ENCODE measurements around the gene PDE4B. TPM values are rescaled to one million over a fixed set of nuclear protein-coding genes. Genes with fewer than 3 reads are reported as not detected.

The PDE4B gene
- total RNA-seq, 4 donors from 2014 or later: 3.7 to 16.6 (median 5.1) TPM

DNA sequence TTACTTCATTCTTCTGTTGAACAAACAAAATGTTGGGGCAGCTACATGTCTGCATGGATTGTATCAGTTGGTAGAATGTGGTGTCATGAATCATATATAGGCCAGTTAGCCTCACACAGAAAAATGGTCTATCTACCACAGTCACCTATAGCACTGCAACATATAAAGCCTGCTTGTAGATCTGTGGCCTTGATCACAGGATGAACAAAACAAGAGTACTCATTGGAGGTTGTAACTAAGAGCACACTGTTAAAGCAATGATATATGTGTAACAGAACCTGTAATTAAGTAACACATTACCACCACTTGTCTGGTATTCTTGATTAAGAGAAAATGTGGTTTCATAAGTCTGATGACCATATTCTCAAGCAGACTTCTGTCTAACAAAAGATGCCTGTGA, 573.9 kb downstream of the PDE4B start:
- Histone ChIP-seq H3K27me3 (no peaks in the 10 kb centered on the region), H3K27ac (replicated peaks in 1 of 4) (no peak overlapping the region), H3K36me3 (peaks cover 0 to 76% (median 35%) of the 10 kb centered on the region in 4 donors), H3K4me3 (no peak overlapping the region), H3K9me3 (no peaks in the 10 kb centered on the region), H3K4me1 (peaks cover 6 to 7% (median 7%) of the 10 kb centered on the region in 4 donors)
- intact Hi-C loops (cut with DNase I): no loop called here
- no peak for DNase-seq (ENCODE audit: extremely low spot score)
- TF ChIP-seq, protein P1, sequence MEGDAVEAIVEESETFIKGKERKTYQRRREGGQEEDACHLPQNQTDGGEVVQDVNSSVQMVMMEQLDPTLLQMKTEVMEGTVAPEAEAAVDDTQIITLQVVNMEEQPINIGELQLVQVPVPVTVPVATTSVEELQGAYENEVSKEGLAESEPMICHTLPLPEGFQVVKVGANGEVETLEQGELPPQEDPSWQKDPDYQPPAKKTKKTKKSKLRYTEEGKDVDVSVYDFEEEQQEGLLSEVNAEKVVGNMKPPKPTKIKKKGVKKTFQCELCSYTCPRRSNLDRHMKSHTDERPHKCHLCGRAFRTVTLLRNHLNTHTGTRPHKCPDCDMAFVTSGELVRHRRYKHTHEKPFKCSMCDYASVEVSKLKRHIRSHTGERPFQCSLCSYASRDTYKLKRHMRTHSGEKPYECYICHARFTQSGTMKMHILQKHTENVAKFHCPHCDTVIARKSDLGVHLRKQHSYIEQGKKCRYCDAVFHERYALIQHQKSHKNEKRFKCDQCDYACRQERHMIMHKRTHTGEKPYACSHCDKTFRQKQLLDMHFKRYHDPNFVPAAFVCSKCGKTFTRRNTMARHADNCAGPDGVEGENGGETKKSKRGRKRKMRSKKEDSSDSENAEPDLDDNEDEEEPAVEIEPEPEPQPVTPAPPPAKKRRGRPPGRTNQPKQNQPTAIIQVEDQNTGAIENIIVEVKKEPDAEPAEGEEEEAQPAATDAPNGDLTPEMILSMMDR (IDR thresholded peaks at IDR 0.05): no peak
- TF ChIP-seq EP300 (IDR thresholded peaks at IDR 0.05) (no peak), POLR2AphosphoS5 (IDR thresholded peaks at IDR 0.05) (no peak), POLR2A (IDR thresholded peaks at IDR 0.05; ENCODE audit: low read depth) (no peak)

DNA sequence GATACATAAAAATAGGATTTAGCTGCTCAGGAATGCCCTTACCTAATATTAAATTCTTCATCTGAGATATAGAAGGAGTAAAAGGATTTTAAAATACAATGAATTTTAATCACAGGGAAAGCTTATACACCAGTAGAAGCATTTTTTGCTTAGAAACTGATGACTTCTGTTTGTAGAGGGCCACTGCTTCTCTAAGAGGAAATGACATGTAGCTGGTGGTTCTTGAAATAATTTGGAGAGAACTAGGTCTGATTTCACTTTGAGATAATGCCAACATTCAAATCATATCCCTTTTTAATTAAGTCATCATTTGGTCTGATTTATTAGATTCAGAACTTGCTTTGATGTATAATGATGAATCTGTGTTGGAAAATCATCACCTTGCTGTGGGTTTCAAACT, 574.7 kb downstream of the PDE4B start:
- Histone ChIP-seq H3K36me3 (peaks cover 0 to 72% (median 34%) of the 10 kb centered on the region in 4 donors), H3K9me3 (no peaks in the 10 kb centered on the region), H3K27ac (replicated peaks in 1 of 4) (peak overlapping the region in 1 of 4 donors; percentile 1), H3K4me1 (peaks cover 11 to 14% (median 13%) of the 10 kb centered on the region in 4 donors), H3K4me3 (no peak overlapping the region), H3K27me3 (no peaks in the 10 kb centered on the region)
- intact Hi-C loops (cut with DNase I): no loop called here
- TF ChIP-seq POLR2A (IDR thresholded peaks at IDR 0.05; ENCODE audit: low read depth): no peak
- DNase-seq (ENCODE audit: extremely low spot score): no peak

DNA sequence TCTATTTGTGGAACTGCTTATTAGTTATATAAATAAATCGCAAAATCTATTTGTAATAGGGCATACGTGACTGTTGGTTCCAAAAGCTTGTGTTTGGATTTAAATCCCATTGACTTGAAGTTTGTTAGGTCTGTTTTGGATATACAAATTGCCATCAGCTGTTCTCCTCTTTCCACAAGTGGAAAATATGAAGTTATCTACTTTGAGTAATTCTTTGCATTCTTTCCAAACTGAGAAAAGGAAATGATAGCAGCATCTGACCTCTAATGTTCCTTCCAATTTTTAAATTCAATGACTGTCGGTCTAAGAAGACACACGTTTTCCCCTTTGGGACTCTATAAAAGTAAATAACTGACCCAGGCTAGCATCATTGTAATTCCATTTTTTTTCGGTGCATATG, 575.6 kb downstream of the PDE4B start:
- H3K27ac ChIP-seq (replicated peaks in 1 of 4): no peak overlapping the region
- H3K4me3 ChIP-seq: no peak overlapping the region
- no peaks in the 10 kb centered on the region for H3K9me3 ChIP-seq
- H3K36me3 ChIP-seq: peaks cover 0 to 74% (median 34%) of the 10 kb centered on the region in 4 donors
- DNase-seq (ENCODE audit: extremely low spot score): no peak
- TF ChIP-seq, protein P1 (IDR thresholded peaks at IDR 0.05): no peak
- TF ChIP-seq POLR2AphosphoS5 (IDR thresholded peaks at IDR 0.05) (no peak), EP300 (IDR thresholded peaks at IDR 0.05) (no peak), POLR2A (IDR thresholded peaks at IDR 0.05; ENCODE audit: low read depth) (no peak)
- WGBS: 73% methylated on average over 5 of the region's 5 CpGs
- intact Hi-C loops (cut with DNase I): no loop called here
- H3K27me3 ChIP-seq: no peaks in the 10 kb centered on the region
- peaks cover 11 to 19% (median 15%) of the 10 kb centered on the region in 4 donors for H3K4me1 ChIP-seq

DNA sequence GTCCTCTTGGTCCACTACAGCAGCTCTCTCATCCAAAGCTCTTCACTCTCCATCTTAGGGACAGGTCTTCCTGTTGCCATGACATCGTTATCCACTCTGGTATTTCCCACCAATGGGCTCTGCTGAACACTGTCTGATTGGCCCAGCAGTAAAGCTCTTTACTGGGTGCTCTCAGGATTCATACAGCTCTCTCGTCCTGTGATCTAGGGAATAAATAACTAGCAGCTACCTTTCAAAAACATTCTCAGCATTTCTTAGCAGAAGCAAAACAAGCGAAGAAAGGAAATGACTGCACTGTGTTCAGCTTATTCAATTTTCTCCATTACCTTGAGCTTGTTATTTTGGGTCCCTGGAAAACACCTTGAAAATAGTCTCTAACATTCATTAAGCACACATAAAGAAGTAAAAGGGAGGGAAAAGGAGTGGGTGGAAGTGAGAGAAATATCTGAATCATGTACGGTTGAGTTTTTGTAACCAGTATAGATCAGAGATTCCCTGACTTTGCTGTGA, 577.8 kb downstream of the PDE4B start:
- Histone ChIP-seq H3K36me3 (peaks cover 0 to 54% (median 28%) of the 10 kb centered on the region in 4 donors), H3K9me3 (no peaks in the 10 kb centered on the region), H3K27me3 (no peaks in the 10 kb centered on the region), H3K27ac (replicated peaks in 1 of 4) (peak overlapping the region; percentile 7 to 70 (median 20)), H3K4me1 (peaks cover 11 to 37% (median 21%) of the 10 kb centered on the region in 4 donors), H3K4me3 (no peak overlapping the region)
- 84% methylated on average over 4 of the region's 4 CpGs for WGBS
- intact Hi-C loops (cut with DNase I): no loop called here
- TF ChIP-seq EP300 (IDR thresholded peaks at IDR 0.05) (no peak), POLR2AphosphoS5 (IDR thresholded peaks at IDR 0.05) (no peak), POLR2A (IDR thresholded peaks at IDR 0.05; ENCODE audit: low read depth) (no peak)
- TF ChIP-seq, protein P1 (IDR thresholded peaks at IDR 0.05): no peak
- no peak for DNase-seq (ENCODE audit: extremely low spot score)

DNA sequence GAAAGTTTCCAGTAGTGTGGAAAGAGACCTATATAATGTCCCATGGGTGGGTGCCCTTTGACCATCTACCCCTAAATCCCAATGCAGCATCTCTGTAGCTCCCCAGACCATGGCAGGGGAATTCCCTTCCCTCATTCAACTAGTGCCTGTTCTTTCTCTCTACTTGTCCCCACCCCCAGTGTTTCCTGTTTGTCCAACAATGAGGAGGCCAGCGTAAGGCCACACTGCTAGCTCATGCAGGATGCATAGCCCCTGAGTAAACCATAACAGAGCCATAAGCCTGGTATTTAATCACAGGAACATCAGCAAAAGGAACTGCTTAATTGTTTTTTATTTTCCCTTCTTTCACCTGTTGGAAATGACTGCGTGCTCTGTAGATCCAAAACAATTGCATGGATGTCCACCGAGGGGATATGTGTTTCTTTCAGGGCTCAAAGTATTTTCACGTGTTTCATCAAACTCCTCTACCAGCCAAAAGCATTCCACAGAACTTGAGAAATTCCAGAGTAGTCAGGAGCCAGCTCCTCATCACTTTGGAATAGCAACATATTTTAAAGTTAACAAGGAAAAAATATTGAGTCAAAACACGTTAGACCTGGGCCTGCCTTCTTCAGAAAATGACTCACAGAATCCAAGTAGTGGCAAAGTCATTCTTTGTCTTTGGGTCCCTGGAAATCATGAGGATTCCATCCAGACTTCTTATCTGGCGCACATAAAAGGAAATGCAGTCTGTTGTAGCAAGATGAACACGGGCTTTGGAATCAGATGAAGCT, 578.7 kb downstream of the PDE4B start:
- intact Hi-C loops (cut with DNase I): no loop called here
- WGBS: 35% methylated on average over 7 of the region's 7 CpGs
- TF ChIP-seq, protein P1 (IDR thresholded peaks at IDR 0.05): no peak
- peak in 1 of 2 donors; percentile 34 for TF ChIP-seq POLR2AphosphoS5 (IDR thresholded peaks at IDR 0.05)
- H3K4me3 ChIP-seq: no peak overlapping the region
- no peaks in the 10 kb centered on the region for H3K9me3 ChIP-seq
- H3K27ac ChIP-seq (replicated peaks in 1 of 4): peak overlapping the region; percentile 46 to 70 (median 60)
- no peaks in the 10 kb centered on the region for H3K27me3 ChIP-seq
- peaks cover 0 to 45% (median 21%) of the 10 kb centered on the region in 4 donors for H3K36me3 ChIP-seq
- no peak for DNase-seq (ENCODE audit: extremely low spot score)
- H3K4me1 ChIP-seq: peaks cover 11 to 37% (median 21%) of the 10 kb centered on the region in 4 donors

All from esophagus muscularis mucosa (tissue), 4 donors.